Sigmoid colon (tissue), 4 donors: ENCODE measurements around the gene MIEN1.

Experiments
- EP300 ChIP-seq, 4 donors: sonication (generic); formaldehyde crosslinking; IDR thresholded peaks; one replicate each; pipeline ENCODE4 v1.6.1; 2017; ENCODE audit warnings: antibody characterized with exemption in 4 of 4
- POLR2A ChIP-seq, 2 donors: fragments of 450-650 bp; IDR thresholded peaks; one replicate each; pipeline ENCODE4 v1.6.1; 2016; ENCODE audit warnings: antibody characterized with exemption in 2 of 2, mild to moderate bottlenecking in 2 of 2, moderate library complexity in 2 of 2
- POLR2AphosphoS5 ChIP-seq, 4 donors: sonication (generic); formaldehyde crosslinking; IDR thresholded peaks; one replicate each; pipeline ENCODE4 v1.6.1; 2017; ENCODE audit warnings: antibody characterized with exemption in 4 of 4
- TF ChIP-seq, protein P1 (sequence below), 4 experiments: fragments of 450-650 bp in 3 of 4; fragments of 200-600 bp in 1 of 4; IDR thresholded peaks; one replicate each; pipeline ENCODE4 v1.5.1; 2016 to 2019; ENCODE audit warnings: antibody characterized with exemption in 4 of 4, mild to moderate bottlenecking in 3 of 4, moderate library complexity in 2 of 4

DNA sequence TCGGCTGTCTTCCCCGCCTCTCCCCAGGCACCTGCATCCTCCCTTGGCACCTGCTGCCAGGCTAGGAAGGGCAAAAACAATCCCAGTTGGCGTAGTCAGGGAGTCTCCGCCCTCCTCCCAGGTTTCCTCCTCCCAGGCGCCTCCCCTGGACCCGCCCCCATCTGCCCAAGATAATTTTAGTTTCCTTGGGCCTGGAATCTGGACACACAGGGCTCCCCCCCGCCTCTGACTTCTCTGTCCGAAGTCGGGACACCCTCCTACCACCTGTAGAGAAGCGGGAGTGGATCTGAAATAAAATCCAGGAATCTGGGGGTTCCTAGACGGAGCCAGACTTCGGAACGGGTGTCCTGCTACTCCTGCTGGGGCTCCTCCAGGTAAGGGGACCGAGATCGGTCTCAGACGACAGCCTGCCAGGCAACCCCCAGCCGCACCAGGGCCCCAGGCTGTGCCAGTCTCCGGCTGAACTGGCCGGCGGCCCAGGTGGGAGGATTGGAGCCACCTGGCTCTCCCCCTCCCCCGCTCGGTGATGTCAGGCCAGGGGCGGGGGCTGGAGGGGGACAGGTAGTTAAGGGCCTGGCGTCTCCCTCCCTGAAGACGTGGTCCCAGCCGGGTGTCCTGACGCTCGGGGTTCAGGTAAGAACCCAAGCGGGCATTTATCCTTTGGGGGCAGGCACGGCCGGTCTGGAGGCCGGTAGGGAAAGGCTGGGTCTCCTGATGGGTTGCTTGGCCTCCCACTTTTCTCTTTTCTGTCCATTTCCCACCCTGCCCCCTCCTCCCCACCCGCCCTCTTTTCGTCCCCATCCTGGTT, 7.6 kb upstream of the MIEN1 start, which contains the start of gene GRB7:
- TF ChIP-seq EP300 (IDR thresholded peaks at IDR 0.05), result no peak
- TF ChIP-seq, protein P1, sequence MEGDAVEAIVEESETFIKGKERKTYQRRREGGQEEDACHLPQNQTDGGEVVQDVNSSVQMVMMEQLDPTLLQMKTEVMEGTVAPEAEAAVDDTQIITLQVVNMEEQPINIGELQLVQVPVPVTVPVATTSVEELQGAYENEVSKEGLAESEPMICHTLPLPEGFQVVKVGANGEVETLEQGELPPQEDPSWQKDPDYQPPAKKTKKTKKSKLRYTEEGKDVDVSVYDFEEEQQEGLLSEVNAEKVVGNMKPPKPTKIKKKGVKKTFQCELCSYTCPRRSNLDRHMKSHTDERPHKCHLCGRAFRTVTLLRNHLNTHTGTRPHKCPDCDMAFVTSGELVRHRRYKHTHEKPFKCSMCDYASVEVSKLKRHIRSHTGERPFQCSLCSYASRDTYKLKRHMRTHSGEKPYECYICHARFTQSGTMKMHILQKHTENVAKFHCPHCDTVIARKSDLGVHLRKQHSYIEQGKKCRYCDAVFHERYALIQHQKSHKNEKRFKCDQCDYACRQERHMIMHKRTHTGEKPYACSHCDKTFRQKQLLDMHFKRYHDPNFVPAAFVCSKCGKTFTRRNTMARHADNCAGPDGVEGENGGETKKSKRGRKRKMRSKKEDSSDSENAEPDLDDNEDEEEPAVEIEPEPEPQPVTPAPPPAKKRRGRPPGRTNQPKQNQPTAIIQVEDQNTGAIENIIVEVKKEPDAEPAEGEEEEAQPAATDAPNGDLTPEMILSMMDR (IDR thresholded peaks at IDR 0.05), result no peak
- no peak for TF ChIP-seq POLR2AphosphoS5 (IDR thresholded peaks at IDR 0.05)
- peak in 1 of 2 donors; percentile 65 for TF ChIP-seq POLR2A (IDR thresholded peaks at IDR 0.05)
